ENCODE measurements around the gene PAPPA2. TPM values are rescaled to one million over a fixed set of nuclear protein-coding genes. Genes with fewer than 3 reads are reported as not detected.

PAPPA2 gene
- polyA plus RNA-seq, 3 donors from 2014 or later, result not detected

DNA sequence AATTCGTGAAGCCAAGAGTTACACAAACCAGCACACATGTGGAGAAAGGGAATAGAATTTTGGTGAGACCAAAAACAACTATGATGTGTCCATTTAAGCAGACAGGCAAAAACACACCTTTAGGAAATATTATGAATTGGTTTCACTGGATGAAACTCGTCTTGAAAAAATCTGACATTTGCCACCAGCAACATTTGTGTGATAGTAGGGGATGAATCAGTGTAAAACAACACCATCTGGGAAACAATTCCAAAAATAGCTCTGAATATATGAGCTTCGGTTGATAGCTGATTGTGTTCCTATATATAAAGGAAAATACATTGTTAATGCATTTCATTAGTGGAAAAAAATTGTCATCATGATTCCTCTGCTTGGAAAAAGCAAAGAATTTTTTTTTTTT is 327.8 kb downstream of the PAPPA2 start:
- Mint-ChIP-seq H3K9me3 (peaks cover 0 to 12% (median 4%) of the 10 kb centered on the region in 6 donors), H3K27ac (no peak overlapping the region), H3K27me3 (ENCODE audit: low read depth in 3 of 3) (no peaks in the 10 kb centered on the region), H3K4me3 (no peak overlapping the region), H3K36me3 (no peaks in the 10 kb centered on the region), H3K4me1 (no peaks in the 10 kb centered on the region)
- no peak for DNase-seq

DNA sequence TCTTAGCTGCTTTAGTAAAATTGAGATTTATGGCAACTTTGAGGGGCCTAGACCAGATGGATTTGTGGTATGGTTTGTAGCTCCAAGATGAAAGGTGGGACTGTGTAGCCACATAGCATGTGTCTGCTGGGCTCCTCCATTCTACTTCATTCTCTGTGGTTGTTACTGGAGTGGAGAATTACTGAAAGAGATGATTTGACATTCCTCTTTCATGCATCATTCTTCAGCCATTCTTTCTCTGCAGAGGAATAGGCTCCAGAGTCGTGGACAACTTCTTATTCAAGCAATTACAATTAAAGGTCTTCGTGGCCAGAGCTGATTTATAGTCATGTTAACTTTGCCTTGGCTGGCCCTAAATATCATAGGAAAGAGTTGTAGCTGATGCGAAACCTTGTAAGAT is 328.9 kb downstream of the PAPPA2 start:
- H3K27me3 Mint-ChIP-seq (ENCODE audit: low read depth in 3 of 3), result no peaks in the 10 kb centered on the region
- no peak overlapping the region for H3K27ac Mint-ChIP-seq
- no peak for DNase-seq
- no peak overlapping the region for H3K4me3 Mint-ChIP-seq
- no peaks in the 10 kb centered on the region for H3K36me3 Mint-ChIP-seq
- peaks cover 0 to 12% (median 4%) of the 10 kb centered on the region in 6 donors for H3K9me3 Mint-ChIP-seq
- no peaks in the 10 kb centered on the region for H3K4me1 Mint-ChIP-seq

DNA sequence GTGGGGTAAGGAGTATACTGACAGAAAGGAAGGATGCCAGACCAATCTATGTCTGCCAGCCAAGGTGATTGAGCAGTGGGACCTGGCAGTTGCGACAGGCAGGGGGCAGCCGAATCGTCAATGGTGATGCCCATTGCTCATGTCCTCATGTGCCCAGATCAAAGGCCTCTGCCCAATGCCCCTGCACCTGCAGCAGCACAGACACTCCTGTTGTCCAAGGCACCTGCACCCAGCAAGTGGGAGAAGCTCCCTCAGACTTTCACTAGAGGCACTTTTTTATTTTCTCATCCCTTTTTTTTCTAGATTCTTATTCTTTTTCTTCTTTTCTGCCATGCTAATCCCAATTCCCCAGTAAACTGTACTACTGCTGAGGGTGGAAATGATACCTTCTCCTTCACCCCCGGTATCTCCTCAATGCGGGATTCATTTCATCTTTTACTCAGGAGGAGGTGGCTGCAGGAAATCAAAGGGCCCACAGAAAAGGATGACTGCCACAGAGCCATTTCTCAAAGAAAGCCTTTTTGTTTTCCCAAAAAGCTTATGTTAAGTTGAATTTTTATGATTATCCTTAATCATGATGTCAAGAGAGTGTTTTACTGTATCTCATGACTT is 332.0 kb downstream of the PAPPA2 start:
- no peaks in the 10 kb centered on the region for H3K27me3 Mint-ChIP-seq (ENCODE audit: low read depth in 3 of 3)
- H3K4me1 Mint-ChIP-seq, result no peaks in the 10 kb centered on the region
- no peak for DNase-seq
- no peaks in the 10 kb centered on the region for H3K36me3 Mint-ChIP-seq
- H3K4me3 Mint-ChIP-seq, result no peak overlapping the region
- no peak overlapping the region for H3K27ac Mint-ChIP-seq
- peaks cover 0 to 9% (median 3%) of the 10 kb centered on the region in 6 donors for H3K9me3 Mint-ChIP-seq

DNA sequence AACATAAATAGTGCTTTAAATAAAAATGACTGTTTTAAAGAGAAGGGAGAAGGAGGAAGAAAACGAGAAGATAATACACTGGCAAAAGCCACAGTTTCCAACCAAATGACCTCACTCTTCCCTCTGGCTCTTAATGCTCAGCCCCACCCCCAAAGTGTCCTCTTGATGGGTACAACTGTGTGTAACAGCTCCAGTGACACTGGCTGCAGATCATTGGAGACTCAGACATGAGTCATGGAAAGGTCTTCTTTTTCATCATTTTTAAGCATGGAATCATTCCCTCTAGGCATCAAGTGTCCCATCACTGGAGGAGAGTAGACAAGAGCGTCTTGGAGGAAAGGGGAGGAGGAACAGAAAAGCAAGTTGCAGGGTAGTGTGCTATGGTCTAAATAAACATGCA is 333.0 kb downstream of the PAPPA2 start:
- Mint-ChIP-seq H3K27ac (no peak overlapping the region), H3K36me3 (no peaks in the 10 kb centered on the region), H3K4me3 (no peak overlapping the region), H3K27me3 (ENCODE audit: low read depth in 3 of 3) (no peaks in the 10 kb centered on the region), H3K4me1 (no peaks in the 10 kb centered on the region), H3K9me3 (peaks cover 0 to 9% (median 3%) of the 10 kb centered on the region in 6 donors)
- no peak for DNase-seq

DNA sequence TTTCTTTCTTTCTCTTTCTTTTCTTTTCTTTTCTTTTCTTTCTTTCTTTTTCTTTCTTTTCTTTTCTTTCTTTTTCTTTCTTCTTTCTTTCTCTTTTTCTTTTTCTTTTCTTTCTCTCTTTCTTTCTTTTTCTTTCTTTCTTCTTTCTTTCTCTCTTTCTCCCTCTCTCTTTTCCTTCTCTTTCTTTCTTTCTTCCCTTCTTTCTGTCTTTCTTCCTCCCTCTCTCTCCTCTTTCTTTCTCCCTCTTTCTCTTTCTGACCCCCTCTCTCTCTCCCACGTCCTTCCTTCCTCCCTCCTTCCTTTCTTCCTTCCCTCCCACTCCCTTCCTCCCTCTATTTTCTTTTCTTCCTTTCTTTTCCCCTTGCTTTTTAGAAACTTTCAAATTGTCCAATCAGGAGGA is 333.6 kb downstream of the PAPPA2 start:
- H3K27ac Mint-ChIP-seq, result no peak overlapping the region
- no peak overlapping the region for H3K4me3 Mint-ChIP-seq
- H3K9me3 Mint-ChIP-seq, result peaks cover 0 to 7% (median 5%) of the 10 kb centered on the region in 6 donors
- no peaks in the 10 kb centered on the region for H3K27me3 Mint-ChIP-seq (ENCODE audit: low read depth in 3 of 3)
- H3K36me3 Mint-ChIP-seq, result no peaks in the 10 kb centered on the region
- DNase-seq, result no peak
- H3K4me1 Mint-ChIP-seq, result no peaks in the 10 kb centered on the region

DNA sequence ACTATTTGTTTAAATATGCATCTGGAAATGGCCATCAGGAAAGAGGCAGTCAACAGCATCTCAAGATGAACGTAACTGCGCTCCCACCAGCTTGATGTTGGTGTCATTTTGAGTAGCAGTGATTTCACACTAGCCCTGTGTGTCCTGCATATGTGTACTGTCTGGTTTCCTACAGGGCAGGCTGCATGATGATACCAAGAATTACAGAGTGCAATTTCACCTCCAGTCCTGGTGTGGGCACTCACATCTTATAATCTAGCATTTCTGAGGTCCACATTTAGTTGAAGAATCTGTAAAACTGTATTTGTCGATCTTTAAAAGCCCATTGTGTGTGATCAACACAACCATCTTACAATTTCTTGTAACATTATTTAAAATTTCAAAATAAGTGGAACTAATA is 336.4 kb downstream of the PAPPA2 start:
- Mint-ChIP-seq H3K27ac (no peak overlapping the region), H3K4me1 (no peaks in the 10 kb centered on the region), H3K27me3 (ENCODE audit: low read depth in 3 of 3) (peaks cover 0 to 1% (median 0%) of the 10 kb centered on the region in 3 donors), H3K4me3 (no peak overlapping the region), H3K9me3 (peaks cover 0 to 5% (median 4%) of the 10 kb centered on the region in 6 donors), H3K36me3 (no peaks in the 10 kb centered on the region)
- no peak for DNase-seq

DNA sequence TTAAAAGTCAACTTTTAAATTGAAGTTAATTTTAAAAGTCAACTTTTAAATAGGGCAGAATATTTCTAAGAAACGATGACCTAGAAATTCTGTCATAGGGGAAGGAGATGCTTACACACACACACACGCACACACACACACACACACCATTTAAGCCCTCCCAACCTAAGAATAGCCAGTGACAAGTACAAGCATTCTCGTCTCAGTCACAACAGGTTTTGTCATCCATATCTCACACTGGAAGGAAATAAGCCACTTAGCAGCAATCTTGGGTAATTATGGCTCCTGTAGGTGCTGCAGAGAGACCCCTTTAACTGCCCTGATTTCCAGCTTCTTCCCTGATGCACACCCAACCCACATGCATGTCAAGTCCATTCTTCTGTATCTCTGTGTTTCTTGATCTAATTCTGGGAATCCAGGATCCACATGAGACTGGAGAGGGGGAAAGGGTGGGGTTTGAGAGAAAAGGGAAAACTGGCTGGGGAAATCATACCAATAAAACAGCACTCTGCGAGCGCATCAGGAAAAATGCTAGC is 338.1 kb downstream of the PAPPA2 start:
- Mint-ChIP-seq H3K36me3 (no peaks in the 10 kb centered on the region), H3K4me1 (no peaks in the 10 kb centered on the region), H3K27me3 (ENCODE audit: low read depth in 3 of 3) (peaks cover 0 to 1% (median 0%) of the 10 kb centered on the region in 3 donors), H3K27ac (no peak overlapping the region), H3K4me3 (no peak overlapping the region), H3K9me3 (peaks cover 0 to 5% (median 1%) of the 10 kb centered on the region in 6 donors)
- no peak for DNase-seq

DNA sequence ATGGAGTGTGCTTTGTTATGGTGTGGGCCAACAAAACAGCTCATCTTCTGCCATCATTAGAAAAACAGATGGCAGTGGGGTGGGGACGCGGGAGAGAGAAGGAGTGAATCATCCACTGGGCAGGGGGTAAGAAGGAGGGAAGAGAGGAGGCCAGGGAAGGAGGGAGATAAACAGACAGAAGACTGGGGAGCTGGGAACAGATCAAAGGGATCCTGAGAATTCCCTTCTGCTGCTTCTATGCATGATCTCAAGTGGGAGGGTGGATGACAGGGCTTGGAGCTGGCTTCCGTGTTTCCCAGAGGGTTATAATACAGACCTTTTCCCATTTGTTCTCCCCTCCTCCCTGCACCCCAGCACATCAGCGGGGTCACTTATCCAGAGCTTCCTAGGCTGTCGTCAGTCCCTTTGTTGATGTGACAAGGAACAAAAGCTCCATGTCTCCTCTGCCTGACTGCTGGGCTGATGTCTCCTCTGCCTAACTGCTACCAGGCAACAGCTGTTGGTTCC is 338.6 kb downstream of the PAPPA2 start:
- H3K4me1 Mint-ChIP-seq, result no peaks in the 10 kb centered on the region
- no peak overlapping the region for H3K4me3 Mint-ChIP-seq
- H3K9me3 Mint-ChIP-seq, result peaks cover 0 to 5% (median under 1%) of the 10 kb centered on the region in 6 donors
- no peaks in the 10 kb centered on the region for H3K36me3 Mint-ChIP-seq
- peaks cover 0 to 1% (median 0%) of the 10 kb centered on the region in 3 donors for H3K27me3 Mint-ChIP-seq (ENCODE audit: low read depth in 3 of 3)
- H3K27ac Mint-ChIP-seq, result no peak overlapping the region
- DNase-seq, result no peak

DNA sequence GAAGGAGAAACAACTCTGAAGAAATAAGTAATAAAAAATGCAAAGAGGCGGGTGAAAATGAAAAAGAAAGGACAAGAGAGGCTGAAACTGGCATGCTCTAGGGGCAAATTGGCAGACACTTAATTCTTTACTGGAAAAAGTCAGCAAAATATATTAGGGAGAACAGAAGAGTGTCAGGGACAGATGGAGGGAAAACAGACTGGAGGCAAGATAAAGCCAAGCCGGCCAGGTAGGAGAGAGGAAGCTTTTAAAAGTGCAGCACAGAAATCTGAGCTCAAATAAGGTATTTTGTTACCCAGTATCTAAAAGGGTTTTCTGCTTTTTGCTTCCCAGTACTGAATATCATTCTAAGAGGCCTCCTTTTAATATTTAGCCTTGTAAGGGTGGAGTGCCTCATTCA is 339.3 kb downstream of the PAPPA2 start:
- no peaks in the 10 kb centered on the region for H3K36me3 Mint-ChIP-seq
- H3K27ac Mint-ChIP-seq, result no peak overlapping the region
- H3K4me1 Mint-ChIP-seq, result no peaks in the 10 kb centered on the region
- H3K27me3 Mint-ChIP-seq (ENCODE audit: low read depth in 3 of 3), result peaks cover 0 to 1% (median 0%) of the 10 kb centered on the region in 3 donors
- H3K4me3 Mint-ChIP-seq, result no peak overlapping the region
- DNase-seq, result no peak
- H3K9me3 Mint-ChIP-seq, result peaks cover 0 to 5% (median under 1%) of the 10 kb centered on the region in 6 donors

DNA sequence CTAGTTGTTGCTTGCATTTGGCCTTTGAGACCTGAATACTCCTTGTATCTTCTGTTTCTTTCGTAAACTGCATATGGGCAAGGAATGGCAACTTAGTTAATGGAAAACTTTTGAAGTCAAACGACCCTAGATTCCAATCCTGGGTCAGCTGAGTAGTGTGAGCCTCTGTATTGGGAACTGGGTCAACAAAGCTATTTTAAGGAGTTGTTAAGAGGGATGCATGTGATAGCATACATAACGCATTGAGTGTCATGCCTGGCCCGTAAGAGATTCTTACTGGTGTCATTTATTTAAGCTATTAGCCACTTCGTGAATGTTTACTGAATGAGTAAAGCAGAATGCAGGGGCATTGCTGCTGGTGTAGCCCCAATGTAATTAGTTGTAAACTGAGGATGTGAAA is 340.1 kb downstream of the PAPPA2 start:
- H3K36me3 Mint-ChIP-seq, result no peaks in the 10 kb centered on the region
- no peaks in the 10 kb centered on the region for H3K4me1 Mint-ChIP-seq
- no peak overlapping the region for H3K4me3 Mint-ChIP-seq
- H3K27me3 Mint-ChIP-seq (ENCODE audit: low read depth in 3 of 3), result peaks cover 0 to 1% (median 0%) of the 10 kb centered on the region in 3 donors
- no peak for DNase-seq
- no peak overlapping the region for H3K27ac Mint-ChIP-seq
- peaks cover 0 to 5% (median under 1%) of the 10 kb centered on the region in 6 donors for H3K9me3 Mint-ChIP-seq

DNA sequence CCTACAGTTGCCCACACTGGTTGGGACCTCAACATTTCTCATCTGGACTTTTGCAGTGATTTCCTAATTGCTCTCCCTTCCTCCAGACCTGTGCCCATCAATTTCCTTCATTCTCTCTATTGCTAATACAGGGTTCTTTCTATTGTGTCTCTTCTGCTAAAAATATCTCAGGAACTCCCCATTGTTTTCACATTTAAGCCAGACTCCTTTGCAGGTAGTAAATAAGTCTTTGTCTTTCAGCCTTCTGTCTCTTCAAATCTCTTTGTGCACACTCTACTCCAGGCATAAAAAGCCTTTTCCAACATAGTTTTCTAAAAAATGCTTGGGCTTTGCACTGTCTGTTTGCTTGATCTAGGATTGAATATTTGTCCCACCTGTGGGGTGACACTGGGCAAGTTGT is 340.6 kb downstream of the PAPPA2 start:
- no peak overlapping the region for H3K27ac Mint-ChIP-seq
- H3K4me1 Mint-ChIP-seq, result no peaks in the 10 kb centered on the region
- no peaks in the 10 kb centered on the region for H3K36me3 Mint-ChIP-seq
- no peak overlapping the region for H3K4me3 Mint-ChIP-seq
- no peak for DNase-seq
- H3K27me3 Mint-ChIP-seq (ENCODE audit: low read depth in 3 of 3), result peaks cover 0 to 1% (median 0%) of the 10 kb centered on the region in 3 donors
- H3K9me3 Mint-ChIP-seq, result peaks cover 0 to 5% (median under 1%) of the 10 kb centered on the region in 6 donors

DNA sequence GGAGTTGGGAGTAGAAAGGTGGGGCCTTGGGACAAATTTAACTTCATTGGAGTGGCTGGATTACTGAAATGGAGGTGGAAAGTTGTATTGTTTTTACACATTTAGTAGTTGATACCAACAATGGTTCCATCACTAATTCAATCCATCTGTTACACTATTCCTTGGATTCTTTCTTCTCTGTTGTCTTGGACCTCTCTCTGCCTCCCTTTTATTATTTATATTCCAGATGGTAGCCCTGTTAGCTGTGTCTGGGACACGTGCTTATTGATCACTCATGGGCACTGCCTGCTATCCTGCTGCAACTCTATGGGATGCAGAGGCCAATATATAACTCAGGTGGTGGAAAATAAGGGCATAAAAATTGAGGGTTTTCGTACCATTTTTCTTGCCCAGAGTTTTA is 346.3 kb downstream of the PAPPA2 start:
- Mint-ChIP-seq H3K27me3 (ENCODE audit: low read depth in 3 of 3) (no peaks in the 10 kb centered on the region), H3K4me3 (no peak overlapping the region)

DNA sequence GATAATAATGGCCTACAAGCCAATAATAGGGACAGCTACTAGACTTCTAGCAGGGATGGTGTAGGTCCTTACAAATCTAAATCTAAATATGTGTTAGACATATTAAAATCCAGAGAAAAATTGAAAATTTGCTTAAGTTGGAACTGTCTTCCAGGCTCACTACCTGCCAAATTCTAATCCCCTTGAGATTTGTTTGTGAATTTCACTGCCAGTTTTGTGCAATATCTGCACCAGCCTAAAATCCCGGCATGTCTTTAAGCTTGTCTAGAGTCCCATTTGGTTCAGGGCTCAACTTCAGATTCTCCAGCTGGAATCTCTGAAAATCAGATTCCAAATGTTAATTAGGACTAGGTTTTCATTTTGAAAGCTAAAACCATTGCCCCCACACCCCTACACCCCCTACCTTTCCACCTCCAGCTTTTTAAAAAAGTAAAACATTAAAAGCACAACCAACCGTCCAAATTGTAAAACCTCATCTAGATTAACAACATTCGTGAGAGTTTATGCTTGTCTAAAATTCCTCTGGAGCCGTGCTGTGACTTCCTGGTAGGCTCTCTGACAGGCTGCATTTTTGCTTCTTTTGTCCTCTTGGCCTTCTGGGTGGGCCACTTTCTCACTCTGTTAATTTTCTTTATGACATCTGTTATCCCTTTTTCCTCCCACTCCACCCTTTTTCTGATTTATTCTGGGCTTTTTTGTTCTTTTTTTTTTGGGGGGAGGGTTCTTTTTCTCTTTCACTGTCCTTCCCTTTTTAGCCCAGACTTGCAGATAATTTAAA is 348.7 kb downstream of the PAPPA2 start:
- Mint-ChIP-seq H3K27ac (no peak overlapping the region), H3K4me3 (no peak overlapping the region), H3K4me1 (no peaks in the 10 kb centered on the region), H3K27me3 (ENCODE audit: low read depth in 3 of 3) (peaks cover 0 to 2% (median 0%) of the 10 kb centered on the region in 3 donors), H3K9me3 (peaks cover 0 to 15% (median 4%) of the 10 kb centered on the region in 6 donors), H3K36me3 (no peaks in the 10 kb centered on the region)
- no peak for DNase-seq

More for the DNA sequence above, 346.3 kb downstream of the PAPPA2 start:
- H3K4me1 Mint-ChIP-seq, result no peaks in the 10 kb centered on the region
- no peak overlapping the region for H3K27ac Mint-ChIP-seq
- no peak for DNase-seq
- H3K36me3 Mint-ChIP-seq, result no peaks in the 10 kb centered on the region
- H3K9me3 Mint-ChIP-seq, result peaks cover 0 to 15% (median 2%) of the 10 kb centered on the region in 6 donors

DNA sequence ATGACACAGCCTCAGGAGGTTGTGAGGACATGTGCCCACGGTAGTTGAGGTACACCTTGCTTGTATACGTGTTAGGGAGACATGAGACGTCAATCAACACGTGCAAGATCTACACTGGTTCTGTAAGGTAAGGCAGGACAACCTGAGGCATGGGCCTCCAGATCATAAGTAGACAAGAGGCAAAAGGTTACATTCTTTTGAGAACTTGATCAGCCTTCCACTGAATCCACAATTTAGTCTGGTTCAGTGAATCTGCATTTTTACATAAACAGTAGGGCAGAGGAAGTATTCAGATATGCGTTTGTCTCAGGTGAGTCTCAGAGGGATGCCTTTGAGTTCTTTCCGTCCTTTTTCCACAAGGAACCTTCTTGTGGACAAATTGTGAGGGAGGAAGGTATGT is 352.6 kb downstream of the PAPPA2 start:
- no peak for DNase-seq
- H3K27me3 Mint-ChIP-seq (ENCODE audit: low read depth in 3 of 3), result peaks cover 0 to 2% (median under 1%) of the 10 kb centered on the region in 3 donors
- H3K27ac Mint-ChIP-seq, result no peak overlapping the region
- no peak overlapping the region for H3K4me3 Mint-ChIP-seq
- no peaks in the 10 kb centered on the region for H3K36me3 Mint-ChIP-seq
- H3K4me1 Mint-ChIP-seq, result no peaks in the 10 kb centered on the region
- peaks cover 0 to 5% (median 1%) of the 10 kb centered on the region in 6 donors for H3K9me3 Mint-ChIP-seq
